A549 treated with AZD9567 at 1 μM for 4 hours (cell line): ENCODE measurements around the gene LRRC3B. TPM values are rescaled to one million over a fixed set of nuclear protein-coding genes. Genes with fewer than 3 reads are reported as not detected.

ENCODE experiments used
- total RNA-seq: library from RNA; stranded (reverse); fragments of 200-300 nt; extraction: Qiagen RNA extraction; gene quantifications from 5 replicates; pipeline ENCODE4 v1.2.3, GENCODE V29; 2022; ENCODE audit not compliant: insufficient read depth

LRRC3B gene
- not detected in 5 replicates for total RNA-seq

GRCh38 chr3:26622621-26623418 is at the start of gene LRRC3B:
Gene LRRC3B, plus strand, starts transcription at chr3:26622772. Its CDS starts 86,901 bp downstream, at chr3:26709673.

